MM.1S (cell line): Measurements from ENCODE around the gene FAM124A.

ENCODE experiments used
- CTCF ChIP-seq: fragments of 300-600 bp; sonication (generic); IDR thresholded peaks from 2 replicates; pipeline ENCODE4 v1.5.1; 2016; ENCODE audit warnings: antibody characterized with exemption, low read length, mixed read lengths
- EZH2 ChIP-seq: fragments of 300-600 bp; sonication (generic); optimal IDR thresholded peaks from 2 replicates; pipeline ENCODE3; 2017; ENCODE audit warnings: low read depth, mild to moderate bottlenecking, antibody characterized with exemption, low read length, mixed read lengths

GRCh38 chr13:51245583-51245982 is 23.4 kb downstream of the FAM124A start:
- TF ChIP-seq CTCF (no peak), EZH2 (no peak)
